ENCODE data around the gene RBM10. TPM values are rescaled to one million over a fixed set of nuclear protein-coding genes. Genes with fewer than 3 reads are reported as not detected.

The RBM10 gene
- total RNA-seq, 2 experiments from 2014 or later: 44.9 to 45.6 TPM

- ChIA-PET CTCF (ENCODE audit: unreplicated experiment) (no interaction called here), POLR2A (no interaction called here)
- Histone ChIP-seq H3K4me1 (ENCODE audit: insufficient read depth, low read length, poor library complexity, severe bottlenecking) (peaks cover 26% of the 10 kb centered on the region), H3K79me2 (ENCODE audit: insufficient read depth, low read depth, low read length) (peaks cover 45% of the 10 kb centered on the region), H4K20me1 (ENCODE audit: insufficient read depth, low read length) (no peaks in the 10 kb centered on the region), H3K4me3 (ENCODE audit: low read depth, low read length, poor library complexity, severe bottlenecking) (no peak overlapping the region), H3K9me2 (ENCODE audit: insufficient read depth, low read length) (no peaks in the 10 kb centered on the region), H2AFZ (ENCODE audit: low read length) (no peak overlapping the region), H3K36me3 (ENCODE audit: insufficient read depth, low read length) (peaks cover 92% of the 10 kb centered on the region), H3K4me2 (ENCODE audit: low read length) (no peak overlapping the region), H3K27ac (ENCODE audit: low read depth, low read length, poor library complexity, severe bottlenecking) (no peak overlapping the region), H3K9me3 (ENCODE audit: low read length) (no peaks in the 10 kb centered on the region)
- intact Hi-C loops (cut with micrococcal nuclease; ENCODE audit: unreplicated experiment): no loop called here
- TF ChIP-seq CTCF (conservative IDR thresholded peaks at IDR 0.05; ENCODE audit: low read length): no peak
- no peak for TF ChIP-seq EZH2phosphoT487 (IDR thresholded peaks at IDR 0.05; ENCODE audit: borderline replicate concordance, low read depth, low read length)
- DNase-seq (ENCODE audit: low spot score): no peak
- no TSS peak for BruUV-seq (replicated peaks)
Measured at GRCh38 chrX:47198687-47199080, 53.7 kb downstream of the RBM10 start.

GRCh38 chrX:47199286-47199685 is 54.3 kb downstream of the RBM10 start:
- Histone ChIP-seq H3K27ac (ENCODE audit: low read depth, low read length, poor library complexity, severe bottlenecking) (no peak overlapping the region), H2AFZ (ENCODE audit: low read length) (no peak overlapping the region), H3K4me2 (ENCODE audit: low read length) (no peak overlapping the region), H3K79me2 (ENCODE audit: insufficient read depth, low read depth, low read length) (peaks cover 39% of the 10 kb centered on the region), H3K4me1 (ENCODE audit: insufficient read depth, low read length, poor library complexity, severe bottlenecking) (peaks cover 26% of the 10 kb centered on the region), H3K36me3 (ENCODE audit: insufficient read depth, low read length) (peaks cover 93% of the 10 kb centered on the region), H3K9me2 (ENCODE audit: insufficient read depth, low read length) (no peaks in the 10 kb centered on the region), H4K20me1 (ENCODE audit: insufficient read depth, low read length) (no peaks in the 10 kb centered on the region), H3K9me3 (ENCODE audit: low read length) (no peaks in the 10 kb centered on the region), H3K4me3 (ENCODE audit: low read depth, low read length, poor library complexity, severe bottlenecking) (no peak overlapping the region)
- POLR2A ChIA-PET: no interaction called here
- no TSS peak for BruUV-seq (replicated peaks)
- intact Hi-C loops (cut with micrococcal nuclease; ENCODE audit: unreplicated experiment): no loop called here
- DNase-seq (ENCODE audit: low spot score): no peak
- CTCF ChIA-PET (ENCODE audit: unreplicated experiment): no interaction called here
- TF ChIP-seq EZH2phosphoT487 (IDR thresholded peaks at IDR 0.05; ENCODE audit: borderline replicate concordance, low read depth, low read length) (no peak), CTCF (conservative IDR thresholded peaks at IDR 0.05; ENCODE audit: low read length) (no peak)

GRCh38 chrX:47200385-47201150 is 55.5 kb downstream of the RBM10 start:
- Histone ChIP-seq H4K20me1 (ENCODE audit: insufficient read depth, low read length) (no peaks in the 10 kb centered on the region), H3K27ac (ENCODE audit: low read depth, low read length, poor library complexity, severe bottlenecking) (no peak overlapping the region), H3K9me2 (ENCODE audit: insufficient read depth, low read length) (no peaks in the 10 kb centered on the region), H2AFZ (ENCODE audit: low read length) (no peak overlapping the region), H3K9me3 (ENCODE audit: low read length) (no peaks in the 10 kb centered on the region), H3K4me1 (ENCODE audit: insufficient read depth, low read length, poor library complexity, severe bottlenecking) (peaks cover 16% of the 10 kb centered on the region), H3K4me3 (ENCODE audit: low read depth, low read length, poor library complexity, severe bottlenecking) (no peak overlapping the region), H3K36me3 (ENCODE audit: insufficient read depth, low read length) (peaks cover 96% of the 10 kb centered on the region), H3K4me2 (ENCODE audit: low read length) (no peak overlapping the region), H3K79me2 (ENCODE audit: insufficient read depth, low read depth, low read length) (peaks cover 26% of the 10 kb centered on the region)
- no TSS peak for BruUV-seq (replicated peaks)
- intact Hi-C loops (cut with micrococcal nuclease; ENCODE audit: unreplicated experiment): no loop called here
- POLR2A ChIA-PET: no interaction called here
- TF ChIP-seq EZH2phosphoT487 (IDR thresholded peaks at IDR 0.05; ENCODE audit: borderline replicate concordance, low read depth, low read length) (no peak), CTCF (conservative IDR thresholded peaks at IDR 0.05; ENCODE audit: low read length) (no peak)
- no peak for DNase-seq (ENCODE audit: low spot score)
- CTCF ChIA-PET (ENCODE audit: unreplicated experiment): no interaction called here
